HG02798 (cell line): ENCODE results near the gene FBXO33.

ENCODE experiments used
- ATAC-seq: cut with Tn5 transposase; IDR thresholded peaks from one replicate; pipeline ENCODE4 v1.9.1; 2021; ENCODE audit warnings: mild to moderate bottlenecking; ENCODE audit not compliant: unreplicated experiment, poor library complexity

The FBXO33 gene

GRCh38 chr14:39431416-39432178, 636 bp downstream of the FBXO33 start:
- peak; percentile 12 for ATAC-seq

- ATAC-seq: no peak
Observed at GRCh38 chr14:39430762-39431415, 1.3 kb downstream of the FBXO33 start.

- no peak for ATAC-seq
Observed at GRCh38 chr14:39428118-39428517, 4.1 kb downstream of the FBXO33 start.

GRCh38 chr14:39426605-39427004, 5.6 kb downstream of the FBXO33 start:
- ATAC-seq: no peak

- no peak for ATAC-seq
Observed at GRCh38 chr14:39425947-39426346, 6.3 kb downstream of the FBXO33 start.

- ATAC-seq: no peak
Observed at GRCh38 chr14:39423793-39424192, 8.4 kb downstream of the FBXO33 start.

- ATAC-seq: no peak
Observed at GRCh38 chr14:39422243-39422642, 10.0 kb downstream of the FBXO33 start.

- ATAC-seq: no peak
Observed at GRCh38 chr14:39419272-39419671, 13.0 kb downstream of the FBXO33 start.

GRCh38 chr14:39417014-39417413, 15.2 kb downstream of the FBXO33 start:
- ATAC-seq: no peak

- ATAC-seq: no peak
Observed at GRCh38 chr14:39416072-39416471, 16.2 kb downstream of the FBXO33 start.

GRCh38 chr14:39406560-39406959, 25.7 kb downstream of the FBXO33 start:
- no peak for ATAC-seq

GRCh38 chr14:39398382-39398781, 33.9 kb downstream of the FBXO33 start:
- no peak for ATAC-seq

GRCh38 chr14:39396448-39396847, 35.8 kb downstream of the FBXO33 start:
- no peak for ATAC-seq

- ATAC-seq: no peak
Observed at GRCh38 chr14:39395555-39396254, 36.5 kb downstream of the FBXO33 start.

- no peak for ATAC-seq
Observed at GRCh38 chr14:39393289-39393688, 38.9 kb downstream of the FBXO33 start.

GRCh38 chr14:39384177-39384576, 48.1 kb downstream of the FBXO33 start:
- no peak for ATAC-seq

GRCh38 chr14:39383741-39384140, 48.5 kb downstream of the FBXO33 start:
- peak; percentile 9 for ATAC-seq

- peak; percentile 46 for ATAC-seq
Observed at GRCh38 chr14:39383026-39383660, 49.1 kb downstream of the FBXO33 start.

- ATAC-seq: no peak
Observed at GRCh38 chr14:39382463-39382862, 49.8 kb downstream of the FBXO33 start.

GRCh38 chr14:39381366-39381765, 50.9 kb downstream of the FBXO33 start:
- ATAC-seq: no peak
